Muscle layer of colon (tissue), 2 donors: ENCODE results near the gene MYL12A.

Experiments
- H3K27ac ChIP-seq: one replicate; pipeline ENCODE4 v1.7.0; 2013; ENCODE audit warnings: low read depth, mild to moderate bottlenecking, low read length, moderate library complexity
- H3K27me3 ChIP-seq, 2 donors: one replicate each; pipeline ENCODE4 v1.7.0; 2013; ENCODE audit warnings: low read length in 2 of 2, mild to moderate bottlenecking in 2 of 2; ENCODE audit not compliant: insufficient read depth in 2 of 2, control insufficient read depth in 1 of 2
- H3K36me3 ChIP-seq: one replicate; pipeline ENCODE4 v1.7.0; 2013; ENCODE audit warnings: mild to moderate bottlenecking, low read length; ENCODE audit not compliant: insufficient read depth
- H3K4me1 ChIP-seq: one replicate; pipeline ENCODE4 v1.7.0; 2013; ENCODE audit warnings: mild to moderate bottlenecking, low read length; ENCODE audit not compliant: insufficient read depth
- H3K4me3 ChIP-seq, 2 donors: one replicate each; pipeline ENCODE4 v1.7.0; 2013; ENCODE audit warnings: low read length in 2 of 2, low read depth in 1 of 2, mild to moderate bottlenecking in 1 of 2, moderate library complexity in 1 of 2
- H3K9ac ChIP-seq: one replicate; pipeline ENCODE4 v1.7.0; 2013; ENCODE audit warnings: low read length
- H3K9me3 ChIP-seq: one replicate; pipeline ENCODE4 v1.7.0; 2013; ENCODE audit warnings: mild to moderate bottlenecking, low read length
- donor health status: abdominal sarcoma.
- donor health status: Adenocarcinoma of cecum.

Gene MYL12A

DNA sequence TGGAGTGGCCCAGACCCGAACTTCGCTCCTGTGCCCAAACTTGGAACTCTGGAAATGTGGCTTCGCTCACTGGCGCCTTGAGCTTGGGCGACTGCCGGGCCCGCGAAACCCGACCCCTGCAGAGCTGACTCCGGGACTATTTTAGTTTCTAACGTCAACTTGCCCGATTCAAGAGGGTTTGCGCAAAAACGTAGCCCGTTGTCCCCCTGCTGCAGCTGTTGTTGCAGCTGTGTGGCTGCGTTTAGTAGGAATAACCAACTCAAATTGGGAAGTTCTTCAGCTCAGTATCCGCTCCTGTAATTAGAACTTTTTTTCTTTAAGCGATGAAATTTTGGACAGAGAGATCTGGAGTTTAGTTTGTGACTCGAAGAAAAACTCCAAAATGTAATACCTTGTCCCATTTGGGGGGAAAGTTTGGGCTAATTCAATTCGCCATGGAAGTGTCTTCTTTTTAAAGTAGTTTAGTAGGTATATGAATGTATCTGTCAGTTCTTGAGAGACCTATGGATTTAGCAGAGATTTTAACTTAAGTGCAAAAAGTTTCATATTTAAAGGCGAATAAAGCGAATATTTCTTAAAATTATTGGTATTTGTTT, 559 bp downstream of the MYL12A start:
- peaks cover 37% of the 10 kb centered on the region for H3K4me1 ChIP-seq
- no peaks in the 10 kb centered on the region for H3K27me3 ChIP-seq
- peak overlapping the region; percentile 90 for H3K27ac ChIP-seq
- peak overlapping the region; percentile 84 to 90 for H3K4me3 ChIP-seq
- H3K36me3 ChIP-seq, result peaks cover 7% of the 10 kb centered on the region
- no peaks in the 10 kb centered on the region for H3K9me3 ChIP-seq
- H3K9ac ChIP-seq, result peak overlapping the region; percentile 41

DNA sequence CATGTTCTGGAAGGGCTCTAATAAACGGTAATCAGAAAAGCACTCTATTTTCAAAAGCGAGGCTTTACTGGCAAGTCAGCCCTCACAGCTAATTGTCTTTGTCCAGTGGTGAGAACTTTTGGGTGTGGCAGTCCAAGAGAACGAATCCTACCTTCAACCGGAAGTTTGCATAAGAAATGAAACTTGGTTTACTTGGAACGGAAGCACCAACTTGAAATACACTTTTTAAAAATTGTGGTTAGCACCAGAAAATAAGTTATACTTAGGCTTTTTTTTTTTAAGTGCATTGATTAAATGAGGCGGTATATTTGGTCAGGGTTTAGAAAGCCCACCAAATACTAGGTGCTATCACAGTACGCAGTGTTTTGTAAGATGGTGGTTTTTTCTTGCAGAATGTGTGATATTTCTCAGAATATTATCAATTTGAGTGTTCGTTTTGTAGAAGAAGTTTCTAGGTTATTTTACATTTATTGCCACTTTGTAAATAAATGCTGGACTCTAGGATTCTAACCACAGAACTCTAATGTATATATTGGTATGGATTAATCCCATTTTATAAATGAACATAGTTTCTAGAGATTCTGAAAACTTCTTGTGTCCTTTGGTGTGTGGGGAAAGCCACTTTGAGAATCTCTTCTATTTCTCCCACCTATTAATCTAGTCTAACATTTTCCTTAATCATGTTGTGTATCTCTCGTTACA, 1.2 kb downstream of the MYL12A start:
- Histone ChIP-seq H3K4me3 (peak overlapping the region; percentile 2 to 90), H3K27me3 (no peaks in the 10 kb centered on the region), H3K9me3 (no peaks in the 10 kb centered on the region), H3K9ac (peak overlapping the region; percentile 41), H3K4me1 (peaks cover 37% of the 10 kb centered on the region), H3K27ac (peak overlapping the region; percentile 90), H3K36me3 (peaks cover 13% of the 10 kb centered on the region)

DNA sequence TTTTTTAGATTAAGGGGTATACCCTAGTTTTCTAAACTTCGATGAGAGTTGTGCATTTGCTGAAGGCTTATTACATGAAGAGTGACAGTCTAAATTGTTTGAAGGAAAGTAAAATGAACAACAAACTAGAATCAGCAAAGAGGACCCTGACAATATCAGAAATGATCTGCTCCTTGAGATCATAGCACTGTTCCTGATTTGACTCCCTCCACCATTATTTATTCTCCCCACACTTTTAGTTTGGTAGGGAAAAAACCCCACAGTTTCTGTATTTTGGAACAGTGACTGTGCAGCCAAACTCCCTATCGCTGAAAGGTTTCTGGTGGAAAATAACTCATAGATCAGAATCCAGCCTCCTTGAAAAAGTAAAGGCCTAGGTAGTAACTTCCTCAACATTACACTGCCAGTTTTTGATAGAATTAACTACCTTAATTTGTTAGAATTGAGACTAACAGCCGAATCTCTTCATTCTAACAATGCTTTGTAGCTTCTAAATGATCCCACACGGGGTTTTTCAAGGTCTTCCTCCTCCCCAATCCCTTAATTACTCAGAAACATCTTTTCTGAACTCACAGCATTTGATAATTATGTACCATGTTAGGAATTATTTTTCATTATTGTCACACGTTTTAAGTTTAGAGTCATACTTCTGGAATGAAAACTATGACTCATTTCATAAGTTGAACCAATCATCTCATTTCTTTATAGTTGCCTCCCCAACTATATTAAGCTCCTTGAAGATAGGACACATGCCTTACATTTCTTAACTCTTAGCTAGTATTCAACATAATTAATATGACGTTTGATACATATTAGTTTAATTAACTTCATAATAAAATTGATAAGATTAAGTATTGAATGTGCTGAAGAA, 2.9 kb downstream of the MYL12A start:
- Histone ChIP-seq H3K36me3 (peaks cover 30% of the 10 kb centered on the region), H3K27me3 (no peaks in the 10 kb centered on the region), H3K9me3 (no peaks in the 10 kb centered on the region), H3K4me3 (no peak overlapping the region), H3K27ac (peak overlapping the region; percentile 1), H3K9ac (peak overlapping the region; percentile 31), H3K4me1 (peaks cover 35% of the 10 kb centered on the region)

DNA sequence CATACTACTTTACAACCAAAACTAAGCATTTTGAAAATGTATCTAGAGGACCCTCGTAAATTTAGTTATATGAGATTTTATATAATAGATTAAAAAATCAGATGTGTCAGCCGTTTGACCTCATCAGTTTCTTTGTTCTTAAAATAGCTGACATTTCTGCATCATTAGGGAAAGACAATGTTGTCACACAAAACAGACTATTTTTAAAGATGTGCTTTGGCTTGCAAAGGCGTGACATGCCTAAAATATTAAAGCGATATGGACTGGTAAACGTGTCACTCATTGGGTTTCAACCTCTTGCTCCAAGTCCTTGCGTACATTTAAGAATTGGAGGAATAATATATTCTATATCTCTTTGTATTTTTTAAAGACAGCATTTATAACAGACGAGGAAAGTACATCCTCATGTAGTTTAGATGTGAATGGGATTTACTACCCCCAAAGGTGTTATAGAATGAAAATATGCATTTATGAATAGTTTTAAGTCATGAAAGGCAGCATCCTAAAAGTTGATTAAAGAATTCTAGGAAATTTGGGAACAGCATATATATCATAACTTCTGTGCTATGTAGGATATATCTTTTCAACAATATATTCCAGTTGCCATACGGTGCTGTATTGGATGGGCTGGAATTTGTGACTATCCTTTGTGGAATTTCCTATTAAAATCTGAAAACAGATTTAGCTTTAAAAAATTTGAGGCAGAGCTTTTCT, 3.8 kb downstream of the MYL12A start:
- no peaks in the 10 kb centered on the region for H3K27me3 ChIP-seq
- no peaks in the 10 kb centered on the region for H3K9me3 ChIP-seq
- no peak overlapping the region for H3K27ac ChIP-seq
- no peak overlapping the region for H3K4me3 ChIP-seq
- H3K4me1 ChIP-seq, result peaks cover 30% of the 10 kb centered on the region
- H3K36me3 ChIP-seq, result peaks cover 34% of the 10 kb centered on the region
- H3K9ac ChIP-seq, result no peak overlapping the region

DNA sequence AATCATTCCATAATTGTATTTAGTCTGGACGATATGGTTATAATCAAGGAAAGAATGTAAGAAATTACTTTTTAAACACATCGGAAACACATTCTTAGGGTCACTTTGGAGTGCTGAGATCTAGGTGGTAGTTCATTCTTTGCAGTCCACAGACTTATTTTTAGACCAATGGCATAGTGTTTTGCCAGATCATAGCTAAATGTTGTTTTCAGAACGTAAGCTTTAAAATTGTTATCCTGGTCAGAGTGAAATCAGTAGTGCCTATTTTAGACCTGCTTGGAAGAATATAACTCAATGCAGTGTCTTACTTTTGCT, 4.3 kb downstream of the MYL12A start:
- peaks cover 38% of the 10 kb centered on the region for H3K36me3 ChIP-seq
- no peak overlapping the region for H3K4me3 ChIP-seq
- no peak overlapping the region for H3K9ac ChIP-seq
- H3K4me1 ChIP-seq, result peaks cover 32% of the 10 kb centered on the region
- no peak overlapping the region for H3K27ac ChIP-seq
- no peaks in the 10 kb centered on the region for H3K27me3 ChIP-seq
- H3K9me3 ChIP-seq, result no peaks in the 10 kb centered on the region

DNA sequence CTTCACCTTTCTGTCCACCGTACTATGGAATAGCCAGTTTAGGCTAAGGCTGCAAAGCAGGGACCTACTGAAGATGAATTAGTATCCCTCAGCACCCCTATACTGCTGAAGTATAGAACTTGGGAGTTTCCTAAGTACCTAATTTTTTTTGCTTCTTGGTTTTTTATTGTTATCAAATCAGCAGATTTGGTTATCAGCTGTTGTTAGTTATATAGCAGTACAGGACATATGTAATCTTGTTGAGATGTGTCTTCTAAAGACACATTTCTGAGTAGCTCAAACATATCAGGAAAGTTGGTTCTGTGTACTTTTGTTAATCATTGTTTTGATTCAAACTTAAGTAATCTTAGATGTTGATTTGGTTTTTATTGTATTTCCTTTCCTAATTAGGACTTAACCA, 5.2 kb downstream of the MYL12A start:
- Histone ChIP-seq H3K27me3 (no peaks in the 10 kb centered on the region), H3K4me3 (no peak overlapping the region), H3K4me1 (peaks cover 40% of the 10 kb centered on the region), H3K27ac (no peak overlapping the region), H3K36me3 (peaks cover 45% of the 10 kb centered on the region), H3K9ac (no peak overlapping the region), H3K9me3 (no peaks in the 10 kb centered on the region)

DNA sequence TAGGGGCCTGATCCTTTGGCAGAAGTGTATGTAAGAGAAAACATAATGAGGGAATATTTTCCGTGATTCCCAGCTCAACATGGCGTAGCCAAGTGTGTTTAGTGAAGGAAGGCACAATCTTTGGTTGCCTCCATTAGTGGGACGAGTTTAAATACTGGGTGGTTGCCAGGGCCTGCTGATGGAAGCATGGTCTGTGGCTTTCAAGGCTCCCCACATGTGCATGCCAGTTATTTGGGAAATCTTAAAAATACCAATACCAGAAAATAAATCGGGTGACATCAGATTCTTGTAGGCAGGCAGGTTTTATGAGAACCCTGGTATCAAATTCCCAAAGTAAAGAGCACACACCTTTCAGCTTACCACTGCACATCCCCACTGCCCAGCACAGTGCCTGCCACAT, 7.1 kb downstream of the MYL12A start:
- no peak overlapping the region for H3K9ac ChIP-seq
- H3K27me3 ChIP-seq, result no peaks in the 10 kb centered on the region
- peaks cover 52% of the 10 kb centered on the region for H3K36me3 ChIP-seq
- no peak overlapping the region for H3K27ac ChIP-seq
- no peak overlapping the region for H3K4me3 ChIP-seq
- peaks cover 32% of the 10 kb centered on the region for H3K4me1 ChIP-seq
- no peaks in the 10 kb centered on the region for H3K9me3 ChIP-seq

DNA sequence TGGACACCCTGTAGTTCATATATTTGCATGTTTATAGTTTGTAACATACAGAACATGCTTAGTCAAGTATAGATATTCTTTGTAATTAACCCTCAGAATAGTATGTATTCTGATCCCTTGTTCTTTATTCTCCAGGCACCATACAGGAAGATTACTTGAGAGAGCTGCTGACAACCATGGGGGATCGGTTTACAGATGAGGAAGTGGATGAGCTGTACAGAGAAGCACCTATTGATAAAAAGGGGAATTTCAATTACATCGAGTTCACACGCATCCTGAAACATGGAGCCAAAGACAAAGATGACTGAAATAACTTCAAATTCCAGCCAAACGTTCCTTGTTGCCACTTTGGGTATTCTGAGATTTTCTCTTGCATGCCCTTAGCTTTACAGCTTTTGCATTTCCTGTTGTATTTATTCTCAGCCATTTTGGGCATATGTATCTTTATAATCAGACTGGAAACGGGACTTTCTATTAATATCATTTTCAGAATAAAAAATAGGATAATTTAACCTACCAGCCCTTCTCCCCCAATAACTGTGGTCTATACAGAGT, 8.1 kb downstream of the MYL12A start:
- H3K9me3 ChIP-seq, result no peaks in the 10 kb centered on the region
- H3K9ac ChIP-seq, result no peak overlapping the region
- H3K27me3 ChIP-seq, result no peaks in the 10 kb centered on the region
- H3K36me3 ChIP-seq, result peaks cover 47% of the 10 kb centered on the region
- peaks cover 30% of the 10 kb centered on the region for H3K4me1 ChIP-seq
- no peak overlapping the region for H3K27ac ChIP-seq
- no peak overlapping the region for H3K4me3 ChIP-seq

DNA sequence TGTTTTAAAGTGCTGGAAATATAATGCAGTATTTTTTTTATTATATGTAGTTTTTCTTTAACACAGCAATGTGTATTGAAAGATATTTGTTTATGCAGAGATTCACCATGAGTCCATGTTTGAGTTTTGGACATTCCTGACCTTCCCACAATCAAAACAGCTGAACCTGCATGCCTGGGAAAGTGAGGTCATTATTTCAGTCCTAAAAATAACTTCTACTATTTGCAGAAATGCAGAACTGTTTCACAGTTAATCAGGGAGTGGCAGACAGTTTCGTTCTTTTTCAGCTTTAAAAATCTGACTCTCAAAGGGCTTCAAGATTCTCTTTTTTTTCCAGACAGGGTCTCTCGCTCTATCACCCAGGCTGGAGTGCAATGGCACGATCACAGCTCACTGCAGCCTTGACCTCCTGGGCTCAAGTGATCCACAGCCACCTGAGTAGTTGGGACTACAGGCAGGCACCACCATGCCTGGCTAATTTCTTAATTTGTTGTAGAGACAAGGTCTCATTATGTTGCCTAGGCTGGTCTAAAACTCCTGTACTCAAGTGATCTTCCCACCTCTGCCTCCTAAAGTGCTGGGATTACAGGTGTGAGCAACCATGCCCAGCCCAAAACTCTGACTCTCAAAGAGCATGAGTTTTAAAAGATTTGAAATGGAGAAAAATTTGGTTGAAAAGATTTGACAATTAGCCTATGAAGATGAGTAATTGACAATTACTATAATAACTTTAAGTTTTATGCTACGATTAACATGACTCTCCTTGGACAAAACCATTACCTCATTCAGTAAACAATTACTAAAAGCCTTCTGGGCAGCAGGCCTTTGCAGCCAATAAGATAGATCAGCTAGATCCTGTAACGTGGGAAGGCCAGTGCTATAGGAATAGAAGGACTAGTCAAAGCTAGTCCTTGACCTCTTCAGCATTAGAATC, 9.4 kb downstream of the MYL12A start:
- H3K36me3 ChIP-seq, result peaks cover 47% of the 10 kb centered on the region
- H3K27me3 ChIP-seq, result no peaks in the 10 kb centered on the region
- no peak overlapping the region for H3K4me3 ChIP-seq
- no peak overlapping the region for H3K9ac ChIP-seq
- H3K9me3 ChIP-seq, result no peaks in the 10 kb centered on the region
- peaks cover 27% of the 10 kb centered on the region for H3K4me1 ChIP-seq
- no peak overlapping the region for H3K27ac ChIP-seq

DNA sequence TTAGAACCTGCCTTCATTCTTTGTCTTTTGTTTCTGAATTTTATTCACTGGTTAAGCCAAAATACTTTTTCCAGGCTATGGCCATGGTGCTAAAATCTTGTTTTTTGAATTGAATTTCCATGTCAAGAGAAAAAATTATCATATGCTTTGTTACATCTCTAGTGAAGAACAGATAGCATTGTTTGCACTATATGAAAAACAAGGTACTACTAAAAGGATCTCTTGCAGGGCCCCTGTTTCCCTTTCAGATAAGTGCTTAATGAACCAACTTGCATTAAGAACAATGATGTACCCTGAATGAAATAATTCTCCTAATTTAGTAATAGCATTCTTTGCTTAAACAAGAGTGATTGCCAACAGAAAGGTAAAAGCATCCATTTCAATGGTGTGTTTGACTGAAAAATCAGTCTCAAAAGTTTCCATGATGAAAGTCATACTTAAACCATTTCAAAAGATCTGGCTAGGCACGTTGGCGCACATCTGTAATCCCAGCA, 10.1 kb downstream of the MYL12A start:
- Histone ChIP-seq H3K4me3 (no peak overlapping the region), H3K36me3 (peaks cover 47% of the 10 kb centered on the region), H3K9me3 (no peaks in the 10 kb centered on the region), H3K27me3 (no peaks in the 10 kb centered on the region), H3K27ac (no peak overlapping the region), H3K4me1 (peaks cover 24% of the 10 kb centered on the region), H3K9ac (no peak overlapping the region)
